HFF-Myc (cell line): ENCODE data around the gene BTBD19.

Experiments
- DNase-seq: peaks from one replicate; pipeline ENCODE4 v3.0.0-alpha.2; 2011; ENCODE audit warnings: low read depth; ENCODE audit errors: extremely low read depth
- H3K4me3 ChIP-seq: replicated peaks from 2 replicates; pipeline ENCODE4 v1.5.1; 2011; ENCODE audit warnings: low read depth, mild to moderate bottlenecking, control low read depth, low read length
- TF ChIP-seq, protein P1 (sequence below): IDR thresholded peaks from 2 replicates; pipeline ENCODE4 v1.5.1; 2012; ENCODE audit warnings: mild to moderate bottlenecking, low read depth, low read length, control low read depth; ENCODE audit errors: missing control alignments

Gene BTBD19

DNA sequence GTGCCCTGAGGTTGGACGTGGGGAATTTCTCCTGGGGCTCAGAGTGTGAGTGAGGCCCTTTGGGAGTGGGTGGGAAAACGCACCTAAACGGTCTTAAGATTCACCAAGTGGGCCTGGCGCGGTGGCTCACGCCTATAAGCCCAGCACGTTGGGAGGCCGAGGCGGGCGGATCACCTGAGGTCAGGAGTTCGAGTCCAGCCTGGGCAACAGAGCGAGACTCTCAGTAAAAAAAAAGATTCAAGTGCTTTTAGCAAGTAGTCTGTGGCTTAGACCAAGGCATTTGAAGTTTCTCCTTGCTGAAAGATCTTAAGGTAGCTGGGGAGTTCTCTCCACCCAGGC is 31.6 kb upstream of the BTBD19 start:
- no peak for DNase-seq
- TF ChIP-seq, protein P1, sequence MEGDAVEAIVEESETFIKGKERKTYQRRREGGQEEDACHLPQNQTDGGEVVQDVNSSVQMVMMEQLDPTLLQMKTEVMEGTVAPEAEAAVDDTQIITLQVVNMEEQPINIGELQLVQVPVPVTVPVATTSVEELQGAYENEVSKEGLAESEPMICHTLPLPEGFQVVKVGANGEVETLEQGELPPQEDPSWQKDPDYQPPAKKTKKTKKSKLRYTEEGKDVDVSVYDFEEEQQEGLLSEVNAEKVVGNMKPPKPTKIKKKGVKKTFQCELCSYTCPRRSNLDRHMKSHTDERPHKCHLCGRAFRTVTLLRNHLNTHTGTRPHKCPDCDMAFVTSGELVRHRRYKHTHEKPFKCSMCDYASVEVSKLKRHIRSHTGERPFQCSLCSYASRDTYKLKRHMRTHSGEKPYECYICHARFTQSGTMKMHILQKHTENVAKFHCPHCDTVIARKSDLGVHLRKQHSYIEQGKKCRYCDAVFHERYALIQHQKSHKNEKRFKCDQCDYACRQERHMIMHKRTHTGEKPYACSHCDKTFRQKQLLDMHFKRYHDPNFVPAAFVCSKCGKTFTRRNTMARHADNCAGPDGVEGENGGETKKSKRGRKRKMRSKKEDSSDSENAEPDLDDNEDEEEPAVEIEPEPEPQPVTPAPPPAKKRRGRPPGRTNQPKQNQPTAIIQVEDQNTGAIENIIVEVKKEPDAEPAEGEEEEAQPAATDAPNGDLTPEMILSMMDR: no peak
- peak overlapping the region; percentile 100 for H3K4me3 ChIP-seq

DNA sequence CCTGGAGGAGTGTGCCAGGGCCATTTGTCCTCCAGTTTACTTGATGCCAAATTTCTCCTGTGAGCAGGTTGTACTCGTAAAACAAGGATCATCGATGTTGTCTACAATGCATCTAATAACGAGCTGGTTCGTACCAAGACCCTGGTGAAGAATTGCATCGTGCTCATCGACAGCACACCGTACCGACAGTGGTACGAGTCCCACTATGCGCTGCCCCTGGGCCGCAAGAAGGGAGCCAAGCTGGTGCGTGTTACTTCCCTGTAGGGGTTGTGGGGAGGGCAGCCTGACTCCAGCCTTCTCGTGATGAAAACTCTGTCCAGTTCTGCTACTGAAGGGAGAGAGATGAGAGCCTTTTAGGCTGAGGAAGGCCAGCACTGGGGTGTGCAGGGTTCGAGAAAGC is 30.8 kb upstream of the BTBD19 start:
- no peak for DNase-seq
- TF ChIP-seq, protein P1: no peak
- peak overlapping the region; percentile 100 for H3K4me3 ChIP-seq

DNA sequence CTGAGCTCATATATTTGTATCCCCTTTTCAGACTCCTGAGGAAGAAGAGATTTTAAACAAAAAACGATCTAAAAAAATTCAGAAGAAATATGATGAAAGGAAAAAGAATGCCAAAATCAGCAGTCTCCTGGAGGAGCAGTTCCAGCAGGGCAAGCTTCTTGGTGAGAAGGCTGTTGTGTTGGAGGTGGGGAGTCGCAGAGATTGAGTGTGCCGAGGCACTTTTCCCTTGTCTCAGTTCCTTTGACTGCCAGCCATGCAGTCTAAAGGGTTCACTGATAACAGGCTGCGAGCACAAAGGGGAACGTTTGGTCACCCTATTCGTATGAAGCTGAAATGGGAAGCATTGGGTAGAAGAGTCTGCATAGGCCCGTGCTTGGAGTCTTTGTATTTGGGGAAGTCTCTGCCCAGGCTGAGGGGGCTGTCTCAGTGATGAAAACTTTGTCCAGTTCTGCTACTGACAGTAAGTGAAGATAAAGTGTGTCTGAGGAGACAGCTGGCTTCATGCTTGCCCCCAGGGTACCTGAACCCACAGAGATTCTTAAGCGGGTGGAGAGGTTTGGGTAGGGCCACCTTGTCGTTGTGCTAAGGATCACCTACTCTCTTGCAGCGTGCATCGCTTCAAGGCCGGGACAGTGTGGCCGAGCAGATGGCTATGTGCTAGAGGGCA is 30.2 kb upstream of the BTBD19 start:
- no peak for DNase-seq
- TF ChIP-seq, protein P1: no peak
- peak overlapping the region; percentile 100 for H3K4me3 ChIP-seq

DNA sequence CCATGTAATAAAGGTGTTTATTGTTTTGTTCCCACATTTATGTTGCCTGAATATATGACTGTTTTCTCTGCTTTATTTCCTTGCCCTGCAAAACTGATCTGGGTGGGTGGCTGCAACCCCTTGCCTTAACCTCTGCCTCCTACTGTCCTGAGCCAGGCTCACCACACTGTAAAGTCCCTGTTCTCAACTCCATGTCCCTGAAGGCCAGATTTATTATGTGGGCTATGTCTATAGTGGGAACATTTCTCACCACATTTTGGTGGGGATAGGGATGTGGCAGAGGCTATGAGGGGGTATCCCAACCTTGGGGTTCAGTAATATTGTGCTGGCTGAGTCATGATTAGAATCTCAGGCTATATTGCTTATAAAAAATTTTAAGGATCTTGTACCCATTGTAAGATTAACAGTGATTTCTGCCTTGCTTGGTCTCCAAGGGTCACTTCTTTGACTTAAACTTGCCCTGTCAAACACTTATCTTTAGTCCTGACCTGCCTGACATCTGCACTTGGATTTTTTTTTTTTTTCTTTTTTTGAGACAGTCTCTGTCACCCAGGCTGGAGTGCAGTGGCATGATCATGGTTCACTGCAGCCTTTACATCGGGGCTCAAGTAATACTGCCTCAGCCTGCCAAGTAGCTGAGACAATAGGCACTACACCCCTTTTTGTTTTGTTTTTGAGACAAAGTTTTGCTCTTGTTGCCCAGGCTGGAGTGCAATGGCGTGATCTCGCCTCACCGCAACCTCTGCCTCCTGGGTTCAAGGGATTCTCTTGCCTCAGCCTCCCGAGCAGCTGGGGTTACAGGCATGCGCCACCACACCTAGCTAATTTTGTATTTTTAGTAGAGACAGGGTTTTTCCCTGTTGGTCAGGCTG is 29.4 kb upstream of the BTBD19 start:
- no peak for DNase-seq
- peak overlapping the region; percentile 100 for H3K4me3 ChIP-seq
- TF ChIP-seq, protein P1: no peak

DNA sequence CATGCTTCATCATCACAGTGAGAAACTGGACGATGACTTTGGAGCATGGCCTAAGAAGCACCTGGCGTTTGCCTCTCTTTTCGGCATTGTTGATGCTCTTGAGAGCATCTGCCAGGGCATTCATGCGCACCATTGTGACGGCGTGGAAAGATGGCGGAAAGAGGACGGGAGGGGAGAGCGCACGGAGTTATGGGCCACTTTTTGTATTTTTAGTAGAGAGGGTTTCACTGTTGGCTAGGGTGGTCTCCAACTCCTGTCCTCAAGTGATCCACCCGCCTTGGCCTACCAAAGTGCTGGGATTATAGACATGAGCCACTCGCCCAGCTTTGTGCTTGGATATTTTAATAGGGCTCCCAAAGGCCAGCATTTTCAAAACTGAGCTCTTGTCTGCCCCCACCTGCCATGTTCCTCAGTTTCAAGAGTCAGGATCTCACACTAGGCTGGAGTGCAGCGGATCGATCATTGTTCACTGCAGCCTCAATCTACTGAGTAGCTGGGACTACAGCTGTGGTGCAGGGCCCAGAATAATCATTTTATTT is 27.7 kb upstream of the BTBD19 start:
- TF ChIP-seq, protein P1: no peak
- H3K4me3 ChIP-seq: no peak overlapping the region
- no peak for DNase-seq

DNA sequence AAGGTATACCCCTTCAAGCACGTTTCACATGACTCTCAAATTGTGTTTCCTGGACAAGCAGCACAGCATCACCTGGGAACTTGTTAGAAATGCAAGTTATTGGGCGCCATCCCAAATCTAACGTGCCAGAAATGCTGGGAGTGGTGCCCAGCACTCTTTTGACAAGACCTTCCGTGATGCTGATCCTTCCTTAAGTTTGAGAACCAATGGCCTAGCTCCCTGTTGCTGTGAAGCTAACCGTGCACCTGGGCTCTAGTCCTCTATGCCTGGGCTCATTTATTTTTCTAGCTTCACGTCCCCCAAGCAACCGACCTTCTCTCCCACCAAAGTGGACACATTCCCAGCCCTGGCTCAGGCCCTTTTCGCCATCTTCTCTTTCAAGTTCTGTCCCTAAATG is 24.6 kb upstream of the BTBD19 start:
- peak overlapping the region; percentile 15 for H3K4me3 ChIP-seq

More for the DNA sequence above, 24.6 kb upstream of the BTBD19 start:
- no peak for DNase-seq
- TF ChIP-seq, protein P1: no peak
